Activated naive CD4-positive, alpha-beta T cell (primary cell): ENCODE data around the gene ARMC12.
"Not testable (repeated sequence)": the region's sequence is repeated elsewhere in the genome, so short reads cannot be mapped to it uniquely, and the experiment has no call there.

ENCODE experiments used
- DNase-seq, 4 experiments: peaks; one replicate each; lab custom pipeline; 2025; lab: John Stamatoyannopoulos, UW

Gene ARMC12

DNA sequence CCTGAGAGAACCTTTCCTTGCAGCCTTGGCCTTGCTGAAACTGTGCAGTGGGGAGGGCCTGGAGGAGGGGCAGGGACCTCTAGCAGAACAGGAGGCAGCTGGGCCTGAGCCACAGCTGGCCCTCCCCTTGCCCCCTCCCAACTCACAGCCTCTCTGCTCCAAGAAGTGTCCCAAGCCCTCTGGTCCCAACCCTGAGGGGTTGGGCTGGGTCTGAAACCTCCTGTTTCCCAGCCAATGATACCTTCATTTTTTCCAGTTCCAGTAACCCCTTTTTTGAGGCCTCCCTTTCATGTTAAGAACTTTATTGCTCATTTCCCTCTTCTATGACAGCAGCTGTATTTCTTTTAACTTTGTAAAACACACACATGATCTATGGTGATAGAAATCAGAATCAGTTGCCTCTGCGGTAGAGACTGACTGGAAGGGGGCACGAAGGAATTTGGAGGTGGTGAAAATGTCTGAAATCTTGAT is 17.9 kb upstream of the ARMC12 start:
- peak in 1 of 4 experiments; percentile 33 for DNase-seq

DNA sequence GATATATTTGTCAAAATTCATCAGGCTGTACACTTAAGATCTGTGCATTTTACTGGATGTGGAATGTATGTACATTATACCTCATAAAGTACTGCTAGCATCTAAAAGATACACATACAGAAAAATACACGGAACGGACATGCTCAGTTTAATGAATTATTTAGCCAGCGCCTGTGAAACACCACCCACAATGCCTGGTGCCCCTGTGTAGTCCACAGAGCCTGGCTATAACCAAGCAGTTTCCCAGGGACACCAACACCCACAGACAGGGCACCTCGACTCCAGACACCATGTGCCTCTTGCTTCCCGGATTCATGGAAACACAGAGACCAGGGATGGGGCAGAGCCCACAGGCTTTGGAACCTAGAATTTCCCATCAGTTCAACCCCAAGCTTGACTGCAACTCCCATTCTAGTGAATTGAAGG is 17.4 kb upstream of the ARMC12 start:
- DNase-seq = no peak

DNA sequence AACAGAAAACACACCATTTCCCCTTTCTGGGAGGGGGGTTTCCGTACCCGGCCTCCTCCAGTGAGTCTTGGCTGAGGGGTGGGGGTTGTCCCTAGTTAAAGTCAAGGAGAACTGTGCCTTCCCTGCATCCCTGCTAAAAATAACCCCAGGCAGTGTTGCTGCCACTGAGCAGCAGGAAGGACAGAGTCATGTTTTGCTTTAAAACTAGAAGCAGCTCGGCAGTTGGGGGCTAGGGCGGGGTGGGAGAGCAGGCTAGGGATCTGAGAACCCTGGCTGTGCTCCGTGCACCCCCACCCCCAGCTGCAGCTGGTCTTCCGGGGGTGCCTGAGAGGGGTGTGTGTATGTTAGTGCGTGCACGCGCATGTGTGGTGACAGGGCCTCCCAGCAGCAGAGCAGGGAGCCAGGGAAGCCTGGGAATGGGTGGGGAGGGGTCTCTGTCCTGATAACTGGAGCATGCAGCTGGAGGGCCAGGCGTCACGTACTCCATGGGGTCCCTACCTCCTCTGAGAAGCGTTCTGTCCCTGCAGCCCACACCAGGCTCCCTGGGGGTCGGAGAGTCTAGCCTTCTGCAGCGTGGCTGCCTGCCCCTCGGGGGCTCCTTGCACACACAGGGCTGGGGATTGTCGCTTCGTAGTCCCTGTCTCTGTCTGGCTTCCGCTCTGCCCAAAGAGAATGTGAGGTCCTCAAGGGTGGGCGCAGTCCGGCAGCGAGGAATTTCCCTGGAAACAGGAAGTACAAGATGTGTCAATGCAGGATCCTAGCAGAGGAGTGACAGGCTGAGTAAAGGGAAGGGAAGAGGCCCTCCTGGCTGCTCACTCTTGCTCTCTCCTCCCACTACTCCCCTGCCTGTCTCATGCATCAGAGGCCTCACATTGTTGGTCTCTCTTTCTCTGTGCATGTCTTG is 16.8 kb upstream of the ARMC12 start:
- DNase-seq = peak in 1 of 4 experiments; percentile 30

DNA sequence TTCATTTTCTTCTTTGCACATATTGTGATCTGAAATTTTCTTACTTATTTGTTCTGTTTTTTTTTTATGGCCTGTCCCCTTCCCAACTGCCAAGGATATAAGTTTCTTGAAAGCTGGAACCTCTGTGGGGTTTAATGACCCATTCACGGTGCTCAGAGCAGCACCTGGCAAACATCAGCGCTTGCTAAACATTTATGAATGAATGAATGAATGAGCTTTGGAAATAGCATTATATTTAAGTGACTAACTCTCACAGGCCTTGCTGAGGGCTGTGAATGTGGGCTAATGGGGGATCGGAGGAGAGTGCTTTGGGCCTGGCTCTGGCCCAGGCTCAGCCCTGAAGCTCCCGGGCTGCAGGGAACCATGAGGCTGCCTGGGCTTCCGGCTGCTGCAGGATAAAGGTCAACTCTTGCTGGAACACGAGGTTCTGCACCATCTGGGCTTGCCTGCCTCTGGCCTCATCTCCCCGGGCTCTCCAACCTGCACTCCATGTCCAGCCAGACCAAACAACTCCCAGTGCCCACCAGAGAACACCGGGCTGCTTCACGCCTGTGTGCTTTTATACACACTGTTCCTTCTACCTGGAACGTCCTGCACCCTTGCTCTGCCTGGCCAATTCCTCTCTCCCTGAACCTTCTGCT is 14.6 kb upstream of the ARMC12 start:
- DNase-seq = no peak

DNA sequence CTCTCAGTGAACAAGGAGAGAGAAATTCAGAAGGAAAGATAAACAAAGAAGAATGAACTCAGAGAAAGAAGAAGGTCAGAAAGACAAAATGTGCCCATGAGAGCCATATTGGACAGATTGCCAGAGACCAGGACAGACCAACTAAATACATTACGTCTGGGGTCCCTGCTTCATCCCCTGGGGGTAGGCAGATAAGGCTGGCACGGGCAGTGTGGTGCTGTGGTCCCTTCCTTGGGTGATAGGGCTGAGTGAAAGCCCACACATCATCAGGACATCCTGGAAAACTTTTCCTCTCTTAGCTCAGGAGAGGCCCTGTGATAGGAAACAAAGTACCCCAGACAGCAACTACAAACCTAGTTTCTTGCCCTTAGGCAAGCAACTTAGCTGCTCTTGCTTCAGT is 13.2 kb upstream of the ARMC12 start:
- no peak for DNase-seq

DNA sequence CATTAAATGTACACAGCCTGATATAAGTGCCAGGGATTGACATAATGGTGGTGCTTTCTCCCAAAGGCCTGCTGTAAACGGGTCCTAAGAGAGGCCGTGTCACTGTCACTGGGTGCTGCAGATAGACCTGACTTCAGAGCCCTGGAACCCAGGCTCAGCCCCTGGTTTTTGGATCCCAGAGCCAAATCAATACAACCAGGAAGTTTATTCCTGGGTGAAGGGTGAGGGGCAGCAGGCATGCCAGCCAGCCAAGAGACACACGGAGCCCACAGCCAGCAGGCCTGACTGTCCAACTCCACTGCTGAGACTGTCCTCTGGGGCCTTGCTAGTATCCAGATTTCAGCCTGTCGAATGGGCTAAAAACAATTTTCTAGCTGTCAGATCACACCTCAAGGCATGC is 12.8 kb upstream of the ARMC12 start:
- no peak for DNase-seq

DNA sequence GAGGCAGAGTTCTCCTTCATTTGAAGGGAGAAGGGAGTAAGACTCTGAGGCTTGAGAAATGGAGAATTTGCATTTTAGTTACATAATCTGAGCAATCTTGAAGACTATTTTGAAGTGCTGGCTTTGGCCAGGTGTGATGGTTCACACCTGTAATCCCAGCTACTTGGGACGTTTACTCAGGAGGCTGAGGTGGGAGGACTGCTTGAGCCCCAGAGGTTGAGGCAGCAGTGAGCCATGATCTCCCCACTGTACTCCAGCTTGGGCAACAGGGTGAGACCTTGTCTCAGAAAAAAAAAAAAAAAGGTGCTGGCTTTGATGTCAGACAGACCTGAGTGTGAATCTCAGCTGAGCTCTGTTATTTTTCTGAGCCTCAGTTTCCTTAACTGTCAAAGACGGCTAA is 12.4 kb upstream of the ARMC12 start:
- no peak for DNase-seq

DNA sequence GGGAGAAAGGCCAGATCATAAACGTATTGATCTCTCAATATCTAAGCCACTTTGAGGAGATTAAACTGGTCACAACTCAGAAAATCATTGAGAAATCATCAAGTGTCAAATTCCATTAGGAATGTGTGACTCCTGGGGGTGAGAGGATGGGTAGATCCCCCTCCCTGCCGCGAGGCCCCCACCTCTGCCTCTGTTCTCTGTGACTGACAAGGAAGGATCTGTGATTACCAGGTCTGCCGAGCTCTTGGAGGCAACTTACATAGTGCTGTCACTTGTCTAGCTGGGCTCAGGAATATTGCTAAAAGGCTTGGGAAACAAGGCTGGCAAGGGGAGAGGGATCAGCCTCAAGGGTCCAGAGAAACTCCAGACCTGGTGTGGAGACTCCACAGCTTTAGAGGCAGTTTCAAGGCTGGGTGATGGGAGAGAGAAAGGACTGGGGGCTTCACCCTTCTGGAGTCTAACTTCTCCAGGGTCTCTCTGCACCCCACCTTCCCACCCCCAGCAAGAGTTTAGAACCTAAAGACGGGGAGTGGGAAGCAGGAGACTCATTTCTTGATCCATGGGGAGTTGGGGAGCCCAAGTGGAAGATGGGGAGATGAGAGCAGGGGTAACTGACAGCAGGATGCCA is 11.6 kb upstream of the ARMC12 start:
- no peak for DNase-seq

DNA sequence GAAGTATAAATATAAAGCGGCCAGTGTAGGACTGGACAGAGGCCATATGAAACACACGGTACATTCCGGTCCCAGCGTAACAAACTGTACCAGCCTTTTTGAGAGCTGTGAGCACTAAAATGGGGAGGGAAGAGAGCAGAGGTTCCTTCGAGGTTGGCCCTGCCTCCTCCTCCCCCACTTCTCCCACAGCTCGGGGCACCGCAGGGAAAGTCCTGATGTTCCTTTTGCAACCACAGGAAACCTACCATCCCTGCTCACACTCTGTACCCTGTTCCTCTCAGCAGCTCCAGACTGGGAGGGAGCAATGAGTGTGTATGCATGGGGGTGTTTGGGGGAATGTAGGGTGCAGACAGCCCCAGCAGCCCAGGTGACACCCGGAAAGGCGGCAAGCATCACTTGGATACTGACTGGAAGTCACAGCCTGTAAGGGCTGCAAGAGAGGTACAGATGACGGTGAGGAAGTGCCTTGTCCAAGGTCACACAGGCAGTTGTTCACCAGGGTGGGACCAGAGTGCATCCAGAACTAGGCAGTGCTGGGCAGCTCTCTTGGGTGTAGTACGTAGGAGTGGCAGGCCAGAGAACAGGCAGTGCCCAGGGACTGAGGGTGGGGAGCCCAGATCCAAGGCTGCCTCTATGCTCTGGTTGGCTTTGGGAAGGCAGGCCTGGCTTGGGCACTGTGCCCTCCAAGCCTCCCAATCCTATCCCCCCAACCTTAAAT is 11.0 kb upstream of the ARMC12 start:
- DNase-seq = no peak

DNA sequence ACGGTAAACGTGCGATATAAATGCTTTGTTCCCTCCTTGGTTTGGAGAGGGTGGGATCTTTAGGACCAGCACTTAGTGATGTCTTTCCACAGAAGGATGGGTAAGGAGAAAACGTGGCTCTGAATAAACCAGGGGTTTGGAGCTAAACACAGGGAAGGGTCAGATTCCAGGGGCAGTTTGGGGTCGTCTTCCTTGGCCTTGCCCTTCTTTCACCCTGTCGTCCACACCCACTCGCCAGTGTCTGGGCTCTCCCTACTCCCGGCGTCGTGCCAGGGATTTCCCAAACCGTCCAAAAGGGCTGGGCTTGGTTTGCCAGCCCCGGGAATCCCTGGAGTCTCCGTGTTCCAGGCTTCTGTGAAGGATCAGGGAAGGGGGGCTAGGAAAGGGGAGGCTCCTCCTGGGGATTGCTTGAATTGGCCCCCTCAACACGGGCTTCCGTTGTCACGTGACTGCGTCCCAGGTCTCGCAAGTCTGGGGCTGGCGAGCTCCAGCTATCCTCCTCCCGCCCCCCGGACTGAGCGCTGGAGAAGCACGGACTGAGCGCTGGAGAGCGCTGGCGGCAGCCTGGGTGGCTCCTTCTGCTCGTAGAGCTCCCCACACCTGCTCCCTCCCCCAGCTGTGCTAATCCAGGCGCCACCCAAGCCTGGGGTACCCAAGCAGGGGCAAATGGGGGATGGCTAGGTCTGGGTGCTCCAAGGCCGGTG is 9.4 kb upstream of the ARMC12 start:
- no peak for DNase-seq

DNA sequence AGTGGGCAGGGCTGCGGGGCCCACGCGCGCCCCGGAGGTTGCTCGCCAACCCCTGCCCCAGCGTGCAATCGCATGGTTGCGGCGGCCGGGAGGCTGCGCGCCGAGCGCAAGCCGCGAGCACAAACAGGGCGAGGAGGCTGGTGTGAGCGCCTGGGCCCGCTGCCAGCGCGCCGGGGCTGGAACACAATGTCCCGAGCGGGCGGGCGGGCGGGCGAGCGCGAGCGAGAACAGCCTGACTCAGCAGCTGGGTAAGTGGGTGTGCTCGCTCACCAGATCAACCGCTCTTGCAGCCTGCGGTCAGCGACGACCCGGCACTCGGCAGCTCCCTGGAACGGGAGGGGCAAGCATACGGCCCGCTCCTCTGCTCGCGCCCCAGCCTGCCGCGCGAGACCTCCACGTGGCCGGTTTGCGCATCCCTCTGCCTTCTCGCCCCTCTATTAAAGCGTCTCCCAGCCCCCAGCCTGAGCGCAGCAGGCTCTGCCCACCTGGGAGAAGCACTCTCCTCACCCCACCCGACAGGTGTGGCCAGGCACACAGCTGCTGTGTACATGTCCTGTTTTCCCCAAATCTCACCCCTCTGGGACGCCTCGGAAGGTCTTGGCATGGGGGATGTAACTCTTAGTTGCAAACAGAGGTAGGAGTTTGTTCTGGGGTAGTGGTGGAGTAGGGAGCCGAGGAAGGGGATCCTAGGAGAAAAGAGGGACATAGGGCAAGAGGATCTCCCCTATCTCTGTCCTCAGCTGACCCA is 8.7 kb upstream of the ARMC12 start:
- peak; percentile 43 to 85 (median 61) for DNase-seq

DNA sequence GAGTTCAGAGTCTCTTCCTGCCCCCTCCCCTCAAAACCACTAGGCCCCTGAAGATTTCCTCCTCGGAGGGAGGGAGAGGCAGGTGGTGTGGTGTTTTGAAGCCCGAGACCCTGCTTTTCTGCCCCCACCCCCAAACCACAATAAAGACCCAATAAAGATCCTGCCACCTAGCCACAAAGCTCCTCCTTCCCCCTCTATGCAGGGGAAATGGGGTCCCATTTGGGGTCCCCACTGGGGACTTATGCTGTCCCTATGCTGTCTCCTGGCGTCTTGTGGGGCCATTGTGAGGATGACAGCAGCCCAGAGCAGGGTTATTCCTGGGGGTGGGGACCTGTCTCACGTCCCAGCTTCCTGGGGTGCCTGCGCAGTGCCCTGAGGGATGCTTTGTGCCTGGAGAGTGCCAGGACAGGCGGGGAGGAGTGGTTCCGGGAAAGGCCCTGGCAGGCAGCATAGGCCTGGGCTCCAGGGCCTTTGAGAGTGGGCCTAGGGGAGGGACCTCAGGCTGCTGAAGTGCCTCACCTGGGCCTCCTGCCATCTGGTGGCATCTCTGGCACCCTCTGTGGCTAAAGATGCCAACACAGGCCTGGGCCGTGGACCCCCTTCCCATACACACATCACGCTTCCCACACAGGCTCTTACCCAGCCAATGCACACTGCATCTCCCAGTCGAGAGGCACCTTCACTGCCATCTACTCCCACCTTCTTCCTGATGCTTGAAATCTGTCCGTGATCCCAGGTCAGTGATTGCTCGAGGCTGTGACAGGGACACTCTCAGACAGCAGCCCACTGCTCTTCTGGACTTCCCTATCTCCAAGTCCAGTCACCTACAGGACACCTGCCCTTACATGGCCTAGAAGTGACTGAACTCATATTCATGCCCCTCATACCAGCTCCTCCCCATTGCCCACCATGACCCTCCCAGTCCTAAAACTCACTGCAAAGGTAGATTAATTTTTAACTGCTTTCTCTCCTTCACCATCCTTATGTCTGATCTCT is 7.9 kb upstream of the ARMC12 start:
- peak in 1 of 4 experiments; percentile 36 for DNase-seq

DNA sequence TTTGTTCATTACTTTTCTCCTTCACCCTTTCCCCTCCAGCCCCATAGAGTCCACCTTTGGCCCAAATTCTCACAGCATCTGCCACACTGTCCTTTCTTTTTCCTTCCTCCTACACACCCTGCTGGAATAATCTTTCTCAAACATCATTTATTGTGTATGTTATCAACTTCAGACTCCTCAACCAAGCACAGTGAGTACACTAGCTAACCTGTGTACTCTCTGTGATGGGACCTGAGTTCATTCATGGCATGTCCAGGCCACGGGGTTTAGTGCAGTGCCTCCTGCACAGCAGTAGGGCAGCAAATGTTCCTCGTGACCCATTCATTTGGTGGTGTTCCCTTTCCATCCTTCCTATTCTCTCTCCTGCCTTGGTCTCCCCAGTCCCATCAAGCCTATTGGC is 7.1 kb upstream of the ARMC12 start:
- no peak for DNase-seq

DNA sequence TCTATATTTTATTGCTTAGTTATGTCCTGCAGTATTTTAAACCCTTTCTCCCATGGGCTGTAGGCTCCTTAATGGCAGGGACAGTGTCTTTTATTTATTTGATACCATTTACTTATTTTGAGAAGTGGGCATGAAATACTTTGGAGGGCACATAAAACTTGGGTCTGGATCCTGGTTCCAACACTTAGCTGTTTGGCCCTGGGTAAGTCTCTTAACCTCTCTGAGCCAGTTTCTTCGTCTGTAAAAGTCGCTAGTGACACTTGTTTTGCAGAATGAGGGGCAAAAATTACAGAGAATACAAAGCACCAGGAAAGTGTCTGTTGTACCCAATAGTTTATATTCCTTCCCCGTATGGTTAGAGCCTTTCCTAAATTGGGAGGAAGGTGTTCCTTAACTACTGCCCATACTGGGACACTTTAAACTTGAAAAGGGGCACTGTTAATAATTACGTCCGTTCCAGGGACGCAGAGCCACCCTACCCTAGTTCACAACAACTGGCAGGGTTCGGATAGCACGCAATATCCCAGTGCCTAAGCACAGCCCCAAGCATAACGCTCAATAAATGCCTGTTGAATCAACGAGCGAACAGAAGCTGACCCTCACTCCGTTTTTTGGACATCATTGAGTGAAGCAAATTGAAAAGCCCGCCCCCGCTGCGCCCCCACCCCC is 6.0 kb upstream of the ARMC12 start:
- DNase-seq = no peak

DNA sequence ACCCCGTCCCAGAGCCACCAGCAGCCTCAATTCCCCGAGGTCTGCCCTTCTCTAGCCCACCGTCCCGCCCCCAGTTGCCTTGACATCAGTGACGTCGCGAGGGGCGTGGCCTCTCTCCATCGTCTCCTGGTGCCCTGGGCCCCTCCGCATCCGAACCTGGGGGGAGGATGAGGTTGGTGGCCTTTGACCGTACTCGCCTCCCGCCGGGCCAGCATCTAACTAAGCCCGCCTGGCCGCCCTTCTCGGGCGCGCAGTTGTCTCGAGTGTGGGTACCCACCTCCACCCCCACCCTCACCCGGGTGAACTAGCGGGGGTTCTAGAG is 5.5 kb upstream of the ARMC12 start:
- peak; percentile 72 to 94 (median 86) for DNase-seq

DNA sequence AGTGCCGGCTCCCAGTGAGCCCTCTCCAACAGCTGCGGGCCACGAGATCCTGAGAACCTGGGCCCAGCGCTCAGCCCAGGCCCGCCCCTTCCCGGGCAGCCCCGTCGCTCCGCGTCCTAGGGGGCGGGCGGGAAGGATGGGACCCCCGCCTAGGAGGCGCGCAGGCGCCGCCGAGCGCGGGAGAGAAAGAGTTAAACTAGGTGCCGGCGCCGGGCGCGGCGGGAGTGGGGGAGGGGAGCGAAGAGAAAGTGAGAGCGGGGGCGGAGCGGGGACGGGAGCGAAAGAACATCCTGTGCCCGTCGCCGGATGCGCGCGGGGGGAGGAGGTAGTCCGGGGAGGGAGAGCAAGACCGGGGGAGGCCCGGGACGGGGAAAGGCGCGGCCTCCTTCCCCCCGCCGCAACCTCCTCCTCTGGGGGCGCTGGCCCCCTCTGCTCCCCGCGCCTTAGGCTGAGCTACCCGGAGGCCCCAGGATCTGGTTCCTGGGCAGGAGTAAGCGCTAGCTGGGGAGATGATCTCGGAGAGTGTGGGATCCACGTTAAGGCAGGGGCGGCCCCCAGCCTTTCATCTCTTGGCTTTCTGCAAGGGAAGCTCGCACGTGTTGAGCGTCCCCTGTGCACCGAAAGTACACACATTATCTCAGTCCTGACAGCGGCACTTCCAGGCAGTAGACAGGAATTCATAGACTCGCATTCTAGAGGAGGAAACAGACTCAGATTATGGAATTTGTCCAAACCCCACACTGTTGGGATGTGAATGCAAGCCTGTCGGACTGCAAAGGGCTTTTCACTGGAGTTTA is 4.9 kb upstream of the ARMC12 start:
- peak; percentile 71 to 94 (median 89) for DNase-seq

DNA sequence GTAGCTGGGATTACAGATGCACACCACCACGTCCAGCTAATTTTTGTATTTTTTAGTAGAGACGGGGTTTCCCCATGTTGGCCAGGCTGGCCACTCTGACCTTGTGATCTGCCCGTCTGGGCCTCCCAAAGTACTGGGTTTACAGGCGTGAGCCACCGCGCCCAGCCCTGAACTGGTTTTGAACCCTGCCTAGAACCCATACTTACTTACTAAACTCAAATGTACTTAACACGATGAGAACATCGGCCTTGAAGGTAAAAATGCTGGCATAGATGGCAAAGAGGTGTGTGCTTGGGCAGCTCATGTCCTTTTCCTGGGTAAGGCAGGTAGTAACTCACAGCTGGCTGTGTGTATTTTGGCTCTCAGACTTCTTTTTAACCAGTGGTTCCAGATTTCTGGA is 3.2 kb upstream of the ARMC12 start:
- DNase-seq = no peak

DNA sequence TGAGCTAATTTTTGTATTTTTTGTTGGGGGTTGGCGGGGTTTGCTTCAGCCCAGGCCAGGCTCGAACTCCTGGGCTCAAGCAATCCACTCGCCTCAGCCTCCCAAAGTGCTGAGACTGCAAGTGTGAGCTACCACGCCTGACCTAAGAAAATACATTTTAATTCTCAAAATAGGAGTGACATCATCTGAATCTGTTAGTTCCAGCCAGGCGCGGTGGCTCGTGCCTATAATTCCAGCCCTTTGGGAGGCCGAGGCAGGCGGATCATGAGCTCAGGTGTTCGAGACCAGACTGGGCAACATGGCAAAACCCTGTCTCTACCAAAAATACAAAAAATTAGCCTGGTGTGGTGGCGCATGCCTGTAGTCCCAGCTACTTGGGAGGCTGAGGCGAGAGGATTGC is 2.5 kb upstream of the ARMC12 start:
- DNase-seq = not testable (repeated sequence)
